Lung (tissue), 12 donors: Measurements from ENCODE around the gene LEMD2. TPM values are rescaled to one million over a fixed set of nuclear protein-coding genes. Genes with fewer than 3 reads are reported as not detected.

Source experiments
- ATAC-seq: fragments of 200-7000 bp; cut with Tn5 transposase; one replicate; pipeline ENCODE4 v1.9.1; 2020; ENCODE audit warnings: moderate number of reproducible peaks; ENCODE audit not compliant: insufficient read depth, low FRiP score
- DNase-seq, 3 donors: peaks; one replicate each; pipeline ENCODE4 v3.0.0-alpha.2; 2013 to 2017
- H3K27ac ChIP-seq, 2 donors: one replicate each; pipeline ENCODE4 v1.5.1; 2013; ENCODE audit warnings: mild to moderate bottlenecking in 2 of 2, moderate library complexity in 2 of 2, control low read depth in 1 of 2, inconsistent platforms in 1 of 2, low read depth in 1 of 2, low read length in 1 of 2
- H3K27me3 ChIP-seq, 3 donors: one replicate each; pipeline ENCODE4 v1.5.1; 2013; ENCODE audit warnings: low read length in 2 of 3; ENCODE audit not compliant: control insufficient read depth in 3 of 3, insufficient read depth in 3 of 3
- H3K36me3 ChIP-seq, 4 donors: one replicate each; pipeline ENCODE4 v1.5.1; 2013; ENCODE audit warnings: low read length in 4 of 4, mild to moderate bottlenecking in 1 of 4, moderate library complexity in 1 of 4; ENCODE audit not compliant: control insufficient read depth in 4 of 4, insufficient read depth in 4 of 4
- H3K4me1 ChIP-seq, 5 donors: one replicate each; pipeline ENCODE4 v1.5.1; 2013; ENCODE audit warnings: low read length in 5 of 5, mild to moderate bottlenecking in 2 of 5, moderate library complexity in 1 of 5; ENCODE audit not compliant: control insufficient read depth in 5 of 5, insufficient read depth in 5 of 5
- H3K4me3 ChIP-seq: one replicate; pipeline ENCODE4 v1.5.1; 2013; ENCODE audit warnings: mild to moderate bottlenecking, control low read depth, moderate library complexity
- H3K9ac ChIP-seq, 2 donors: one replicate each; pipeline ENCODE4 v1.5.1; 2013; ENCODE audit warnings: low read length in 2 of 2, control low read depth in 1 of 2; ENCODE audit not compliant: insufficient read depth in 1 of 2
- H3K9me3 ChIP-seq, 4 donors: one replicate each; pipeline ENCODE4 v1.5.1; 2013; ENCODE audit warnings: low read length in 3 of 4, mild to moderate bottlenecking in 1 of 4, moderate library complexity in 1 of 4; ENCODE audit not compliant: control insufficient read depth in 4 of 4, insufficient read depth in 3 of 4
- WGBS, 2 donors: extraction: QIAGEN DNeasy Blood & Tissue Kit; methylation state at CpG; one replicate each; pipeline ENCODE4 v1.1.7; 2013; 5-methylcytosine and 5-hydroxymethylcytosine counted together
- polyA plus RNA-seq, 2 donors: library from polyadenylated mRNA; stranded (reverse); fragments of 200-250 nt; gene quantifications; one replicate each; pipeline ENCODE4 v1.2.1, GENCODE V29; 2013
- total RNA-seq, 2 donors: library from RNA; depleted of rRNA in 1 of 2; stranded (reverse); fragments of >200 nt in 1 of 2; gene quantifications; one replicate each; pipeline ENCODE4 v1.2.1, GENCODE V29; 2014 to 2021
- TF ChIP-seq, protein P1 (sequence below): IDR thresholded peaks from 2 replicates; pipeline ENCODE4 v1.5.1; 2012; ENCODE audit warnings: mild to moderate bottlenecking; ENCODE audit errors: control extremely low read depth, extremely low read depth
- donor health status: control.
- donor health status: control.
- donor health status: Bipolar disorder and iron deficiency.
- donor health status: healthy.
- donor health status: DM: yes; HTN: yes; CAD: no.

LEMD2 gene
- total and polyA plus RNA-seq, 4 donors = 52.1 to 63.6 (median 54.5) TPM

DNA sequence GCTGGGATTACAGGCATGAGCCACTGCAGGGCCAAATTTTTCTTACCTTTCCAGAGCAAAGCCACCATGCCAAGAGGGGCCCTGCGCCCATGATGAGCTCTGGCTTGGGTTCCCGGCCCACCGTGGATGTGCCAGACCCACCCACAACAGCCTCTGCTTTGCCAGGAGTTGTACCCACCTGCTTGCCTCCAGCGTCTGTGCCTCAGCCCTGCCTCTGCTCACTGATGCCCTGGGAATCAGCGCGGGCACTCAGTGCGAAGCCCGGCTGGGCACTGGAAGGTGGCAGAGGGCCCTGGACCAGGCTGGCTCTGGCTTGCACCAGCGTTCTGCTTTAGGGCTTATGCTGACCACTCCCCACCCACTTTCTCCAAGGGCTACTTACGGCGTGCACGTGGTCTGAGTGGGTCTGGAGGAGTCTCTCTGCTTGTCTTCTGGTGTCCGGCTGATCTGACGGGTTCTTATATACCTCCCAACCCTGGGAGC lies 14.7 kb upstream of the LEMD2 start, which contains the start of gene MLN:
TSS of gene MLN (minus strand) at position 433 of the 483 bp plus-strand sequence. CDS start 2,840 bp downstream, outside the sequence.
- H3K9ac ChIP-seq = no peak within 1 kb of the TSS
- no peaks in the 10 kb centered on the region for H3K36me3 ChIP-seq
- no peaks in the 10 kb centered on the region for H3K4me1 ChIP-seq
- ATAC-seq = no peak
- no peak within 1 kb of the TSS for H3K27ac ChIP-seq
- no peak for DNase-seq
- 80 to 86% methylated on average over 14 of the region's 14 CpGs for WGBS, 2 donors
- TF ChIP-seq, protein P1, sequence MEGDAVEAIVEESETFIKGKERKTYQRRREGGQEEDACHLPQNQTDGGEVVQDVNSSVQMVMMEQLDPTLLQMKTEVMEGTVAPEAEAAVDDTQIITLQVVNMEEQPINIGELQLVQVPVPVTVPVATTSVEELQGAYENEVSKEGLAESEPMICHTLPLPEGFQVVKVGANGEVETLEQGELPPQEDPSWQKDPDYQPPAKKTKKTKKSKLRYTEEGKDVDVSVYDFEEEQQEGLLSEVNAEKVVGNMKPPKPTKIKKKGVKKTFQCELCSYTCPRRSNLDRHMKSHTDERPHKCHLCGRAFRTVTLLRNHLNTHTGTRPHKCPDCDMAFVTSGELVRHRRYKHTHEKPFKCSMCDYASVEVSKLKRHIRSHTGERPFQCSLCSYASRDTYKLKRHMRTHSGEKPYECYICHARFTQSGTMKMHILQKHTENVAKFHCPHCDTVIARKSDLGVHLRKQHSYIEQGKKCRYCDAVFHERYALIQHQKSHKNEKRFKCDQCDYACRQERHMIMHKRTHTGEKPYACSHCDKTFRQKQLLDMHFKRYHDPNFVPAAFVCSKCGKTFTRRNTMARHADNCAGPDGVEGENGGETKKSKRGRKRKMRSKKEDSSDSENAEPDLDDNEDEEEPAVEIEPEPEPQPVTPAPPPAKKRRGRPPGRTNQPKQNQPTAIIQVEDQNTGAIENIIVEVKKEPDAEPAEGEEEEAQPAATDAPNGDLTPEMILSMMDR = no peak
- no peak within 1 kb of the TSS for H3K4me3 ChIP-seq
- H3K9me3 ChIP-seq = no peaks in the 10 kb centered on the region
- no peaks in the 10 kb centered on the region for H3K27me3 ChIP-seq

DNA sequence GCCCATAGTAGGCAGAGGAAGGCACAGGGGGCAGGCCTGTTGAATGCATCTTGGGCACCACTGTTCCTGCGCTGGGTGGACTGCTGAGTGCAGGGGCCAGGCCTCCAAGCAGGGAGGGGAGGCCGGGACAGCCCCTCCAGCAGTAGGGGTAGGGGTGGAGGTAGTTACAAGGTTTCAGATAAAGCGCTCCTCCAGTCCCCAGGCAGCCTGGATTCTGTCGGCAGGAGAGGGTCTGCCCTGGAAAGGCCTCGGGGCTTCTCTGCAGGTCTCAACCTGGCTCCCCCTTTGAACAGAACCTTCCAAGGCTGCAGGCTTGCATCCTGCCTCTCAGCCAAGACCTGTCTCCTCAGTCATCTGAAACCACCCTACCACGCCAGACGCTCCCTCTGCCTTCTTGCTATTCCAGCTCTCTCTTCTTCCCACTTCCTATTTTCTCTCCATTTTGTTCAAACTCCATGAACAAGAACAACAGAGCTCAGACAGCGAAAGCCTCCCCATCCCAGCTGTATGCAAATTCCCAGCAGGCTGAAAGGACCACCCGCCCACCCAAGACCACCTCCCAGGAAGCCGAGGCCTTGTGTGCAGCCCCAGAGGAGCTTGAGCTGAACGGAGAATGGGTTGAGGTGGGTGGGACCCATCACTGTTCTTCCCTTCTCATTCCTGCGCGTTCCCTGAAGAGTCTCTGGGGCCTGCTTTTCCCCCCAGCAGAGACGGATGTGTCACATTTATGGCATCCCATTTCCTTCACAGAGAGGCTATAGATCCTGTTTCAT lies 13.4 kb upstream of the LEMD2 start:
- H3K9ac ChIP-seq = no peak overlapping the region
- H3K36me3 ChIP-seq = no peaks in the 10 kb centered on the region
- TF ChIP-seq, protein P1 = no peak
- H3K27me3 ChIP-seq = no peaks in the 10 kb centered on the region
- ATAC-seq = no peak
- H3K9me3 ChIP-seq = peaks cover 0 to 2% (median 0%) of the 10 kb centered on the region in 4 donors
- no peak overlapping the region for H3K27ac ChIP-seq
- H3K4me3 ChIP-seq = no peak overlapping the region
- no peak for DNase-seq
- 76 to 77% methylated on average over 14 of the region's 14 CpGs for WGBS, 2 donors
- no peaks in the 10 kb centered on the region for H3K4me1 ChIP-seq

DNA sequence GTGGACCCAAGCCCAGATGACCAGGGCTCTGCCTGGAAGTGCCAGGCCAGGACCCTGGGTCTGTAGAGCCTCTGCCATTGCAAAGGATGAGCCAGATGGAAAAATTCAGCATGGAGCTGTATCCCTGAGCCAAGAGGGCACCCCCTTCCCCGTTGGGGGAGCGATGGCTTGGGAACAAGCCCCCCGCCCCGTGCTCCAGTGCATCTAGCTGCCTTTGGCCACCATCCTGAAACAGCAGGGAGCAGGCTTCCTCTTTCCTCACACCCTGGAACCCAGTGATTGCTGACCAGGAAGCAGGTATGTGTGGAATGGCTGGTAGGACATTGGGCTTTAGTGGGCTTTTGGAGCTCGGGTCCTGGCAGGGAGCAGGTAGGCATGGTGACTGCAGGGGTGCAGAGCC lies 12.7 kb upstream of the LEMD2 start:
- H3K27me3 ChIP-seq = no peaks in the 10 kb centered on the region
- H3K4me1 ChIP-seq = no peaks in the 10 kb centered on the region
- no peak overlapping the region for H3K27ac ChIP-seq
- no peaks in the 10 kb centered on the region for H3K36me3 ChIP-seq
- ATAC-seq = no peak
- WGBS, 2 donors = 87% methylated on average over 5 of the region's 5 CpGs
- no peak overlapping the region for H3K9ac ChIP-seq
- peaks cover 0 to 2% (median 0%) of the 10 kb centered on the region in 4 donors for H3K9me3 ChIP-seq
- no peak overlapping the region for H3K4me3 ChIP-seq
- TF ChIP-seq, protein P1 = no peak
- no peak for DNase-seq
